HG03139 (cell line): ENCODE results near the gene SORL1.

Experiments
- ATAC-seq: cut with Tn5 transposase; IDR thresholded peaks from one replicate; pipeline ENCODE4 v1.9.1; 2021; ENCODE audit not compliant: unreplicated experiment

Gene SORL1

DNA sequence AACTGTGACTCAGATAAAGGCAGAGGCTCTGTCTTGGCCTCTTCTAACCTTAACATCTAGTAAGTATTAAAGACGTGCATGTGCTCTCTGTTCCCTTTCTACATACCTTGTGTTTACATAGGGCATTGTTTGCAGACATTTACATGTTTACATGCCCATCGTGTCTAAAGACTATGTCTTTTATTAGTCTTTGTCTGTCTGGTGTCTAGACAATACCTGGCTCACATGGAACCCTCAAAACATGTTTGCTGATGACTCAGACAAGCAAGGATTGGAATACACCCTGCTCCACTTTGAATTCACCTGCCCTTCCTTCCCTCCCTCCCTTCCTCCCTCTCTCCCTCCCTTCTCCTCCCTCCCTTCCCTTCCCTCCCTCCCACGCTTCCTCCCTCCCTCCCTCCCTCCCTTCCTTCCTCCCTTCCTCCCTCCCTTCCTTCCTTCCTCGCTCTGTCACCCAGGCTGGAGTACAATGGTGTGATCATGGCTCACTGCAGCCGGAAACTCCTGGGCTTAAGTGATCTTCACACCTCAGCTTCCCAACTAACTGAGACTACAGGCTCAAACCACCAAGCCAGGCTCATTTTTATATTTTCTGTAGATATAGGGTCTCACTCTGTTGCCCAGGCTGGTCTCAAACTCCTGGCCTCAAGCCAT, 24.4 kb downstream of the SORL1 start:
- no peak for ATAC-seq

DNA sequence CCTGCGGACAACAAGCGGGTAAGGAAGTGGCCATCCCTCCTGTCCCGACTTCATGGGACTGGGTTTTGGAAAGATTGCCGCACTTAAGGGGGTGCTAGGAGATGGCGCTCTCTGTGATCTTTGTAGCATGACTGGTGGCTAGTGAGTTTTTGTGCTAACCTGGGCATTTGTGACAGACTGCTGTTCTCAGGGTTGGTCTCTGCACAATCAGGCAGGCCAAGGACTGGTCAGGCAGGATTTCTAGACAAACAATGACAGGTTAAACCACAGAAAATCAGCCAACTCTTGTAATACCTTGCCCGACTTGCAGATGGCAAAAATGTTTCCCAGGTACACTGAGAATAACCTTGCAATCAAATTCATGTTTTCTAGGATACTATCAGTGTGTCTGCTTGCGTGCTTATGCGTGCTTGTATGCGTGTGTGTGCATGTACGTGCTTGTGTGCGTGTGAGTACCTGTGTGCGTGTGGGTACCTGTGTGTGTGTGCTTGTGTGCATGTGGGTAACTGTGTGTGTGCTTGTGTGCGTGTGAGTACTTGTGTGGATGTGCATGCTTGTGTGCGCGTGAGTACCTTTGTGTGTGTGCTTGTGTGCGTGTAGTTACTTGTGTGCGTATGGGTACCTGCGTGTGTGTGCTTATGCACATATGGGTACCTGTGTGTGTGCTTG, 26.2 kb downstream of the SORL1 start:
- ATAC-seq, result no peak

DNA sequence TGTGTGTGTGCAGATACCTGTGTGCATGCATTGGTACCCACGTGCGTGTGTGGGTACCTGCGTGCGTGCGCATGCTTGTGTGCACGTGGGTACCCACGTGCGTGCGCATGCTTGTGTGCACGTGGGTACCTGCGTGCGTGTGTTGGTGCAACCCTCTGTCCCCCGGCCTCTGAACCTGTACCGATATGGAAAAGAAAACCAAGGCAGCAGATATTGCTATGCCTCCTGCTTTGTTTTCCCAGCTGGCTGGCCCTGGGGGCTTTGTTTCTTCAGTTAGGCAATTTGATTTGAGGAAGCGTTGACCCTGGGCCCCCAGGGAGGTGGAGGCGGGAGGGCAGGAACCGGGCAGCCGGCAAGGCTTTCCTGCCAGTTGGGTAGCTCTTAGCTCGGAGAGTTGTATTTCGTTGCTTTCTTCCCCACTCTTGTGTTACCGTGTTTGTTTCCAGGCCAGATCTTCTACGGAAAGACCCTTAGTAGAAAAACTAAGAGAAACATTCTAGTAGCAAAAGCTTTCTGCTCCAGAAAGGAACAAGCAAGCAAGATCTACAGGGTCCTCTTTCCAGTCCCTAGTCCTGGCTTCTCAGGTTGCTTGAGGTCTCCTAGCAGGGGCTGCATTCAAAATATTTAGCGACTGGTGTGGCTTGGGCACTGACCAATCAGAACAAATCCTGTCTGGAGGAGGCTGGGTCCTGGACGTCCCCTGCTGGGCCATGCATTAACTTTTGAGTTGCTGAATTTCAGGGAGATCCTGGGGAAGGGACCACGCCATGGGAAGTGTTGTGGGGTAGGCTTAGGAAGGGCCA, 27.0 kb downstream of the SORL1 start:
- no peak for ATAC-seq

DNA sequence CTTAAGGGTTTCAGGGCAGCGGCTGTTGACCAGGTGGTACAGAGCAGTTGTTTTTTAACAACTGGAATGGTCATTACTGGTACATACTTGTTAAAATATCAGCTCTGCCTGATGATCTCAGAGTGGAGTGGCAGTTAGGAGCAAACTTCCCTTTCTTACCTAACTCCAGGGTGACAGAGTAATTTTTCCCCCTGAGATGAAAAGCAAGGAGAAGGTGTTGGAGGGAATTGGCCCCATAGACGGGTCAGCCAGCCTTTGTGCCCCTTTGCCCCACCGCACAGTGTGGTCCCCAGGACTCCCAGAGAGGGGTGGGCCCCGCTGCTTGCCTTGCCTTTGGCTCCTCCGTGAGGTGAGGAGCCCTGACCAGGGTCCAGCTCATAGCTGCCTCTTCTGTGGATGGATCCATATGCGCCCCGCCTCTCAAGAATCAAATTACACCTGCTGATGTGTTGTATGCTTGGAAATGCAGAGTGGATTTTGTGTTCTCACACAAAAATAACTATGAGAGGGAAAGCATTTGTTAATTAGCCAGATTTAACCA, 27.7 kb downstream of the SORL1 start:
- ATAC-seq, result no peak

DNA sequence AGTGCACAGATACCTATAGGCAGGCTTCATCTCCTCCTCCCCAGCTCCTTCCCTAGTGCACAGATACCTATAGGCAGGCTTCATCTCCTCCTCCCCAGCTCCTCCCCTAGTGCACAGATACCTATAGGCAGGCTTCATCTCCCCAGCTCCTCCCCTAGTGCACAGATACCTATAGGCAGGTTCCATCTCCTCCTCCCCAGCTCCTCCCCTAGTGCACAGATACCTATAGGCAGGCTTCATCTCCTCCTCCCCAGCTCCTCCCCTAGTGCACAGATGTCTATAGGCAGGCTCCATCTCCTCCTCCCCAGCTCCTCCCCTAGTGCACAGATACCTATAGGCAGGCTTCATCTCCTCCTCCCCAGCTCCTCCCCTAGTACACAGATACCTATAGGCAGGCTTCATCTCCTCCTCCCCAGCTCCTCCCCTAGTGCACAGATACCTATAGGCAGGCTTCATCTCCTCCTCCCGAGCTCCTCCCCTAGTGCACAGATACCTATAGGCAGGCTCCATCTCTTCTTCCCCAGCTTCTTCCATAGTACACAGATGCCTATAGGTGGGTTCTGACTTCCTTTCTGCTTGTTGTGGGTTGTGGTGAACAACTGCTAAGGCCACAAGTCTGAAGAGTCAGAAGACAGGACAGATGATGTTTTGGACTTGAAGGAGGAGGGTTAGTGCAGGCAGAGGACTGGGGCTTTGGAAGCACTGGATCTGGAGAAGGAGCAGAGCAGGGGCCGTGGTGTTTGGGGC, 29.5 kb downstream of the SORL1 start:
- peak; percentile 61 for ATAC-seq

DNA sequence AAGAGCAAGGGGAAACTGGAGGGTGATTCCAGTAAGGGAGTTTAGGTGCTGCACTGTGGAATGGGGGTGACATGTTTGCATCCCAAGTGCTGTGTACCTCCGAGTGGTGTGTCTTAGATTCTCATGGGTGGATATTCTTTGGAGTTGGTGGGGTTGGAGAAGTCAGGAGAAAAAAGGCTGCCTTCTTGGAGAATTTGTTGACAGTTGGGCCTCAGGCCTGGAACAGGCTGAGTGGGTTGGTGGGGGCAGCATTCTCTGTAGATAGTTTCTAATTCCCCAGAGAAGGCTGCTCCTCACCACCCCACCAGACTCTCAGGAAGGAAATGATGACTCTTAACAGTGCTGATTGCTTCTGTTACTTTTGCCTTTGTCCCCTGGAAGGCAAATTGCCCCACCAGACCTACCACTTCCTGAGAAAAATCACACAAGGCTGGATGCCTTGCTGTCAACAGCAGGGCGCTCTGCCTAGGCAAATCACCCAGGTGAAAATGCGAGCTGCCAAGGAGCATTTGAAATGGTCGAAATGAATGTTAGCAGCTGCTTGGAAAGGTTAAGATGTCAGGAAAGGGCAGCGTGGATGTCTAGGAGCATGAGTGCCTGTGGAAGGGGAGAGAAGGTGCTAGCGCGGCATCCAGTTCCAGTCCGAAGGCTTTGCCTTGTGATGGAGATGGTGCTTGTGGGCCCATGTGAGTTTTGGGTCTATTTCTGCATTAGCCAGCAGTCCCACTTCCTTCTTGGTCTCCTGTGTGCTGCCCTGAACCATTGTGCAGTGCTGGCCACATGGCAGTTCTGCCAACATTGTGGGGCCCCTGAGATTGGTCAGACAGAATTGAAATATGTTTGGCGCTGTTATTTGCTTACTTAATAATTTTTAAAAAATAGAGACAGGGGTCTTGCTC, 30.4 kb downstream of the SORL1 start:
- ATAC-seq, result peak; percentile 82

DNA sequence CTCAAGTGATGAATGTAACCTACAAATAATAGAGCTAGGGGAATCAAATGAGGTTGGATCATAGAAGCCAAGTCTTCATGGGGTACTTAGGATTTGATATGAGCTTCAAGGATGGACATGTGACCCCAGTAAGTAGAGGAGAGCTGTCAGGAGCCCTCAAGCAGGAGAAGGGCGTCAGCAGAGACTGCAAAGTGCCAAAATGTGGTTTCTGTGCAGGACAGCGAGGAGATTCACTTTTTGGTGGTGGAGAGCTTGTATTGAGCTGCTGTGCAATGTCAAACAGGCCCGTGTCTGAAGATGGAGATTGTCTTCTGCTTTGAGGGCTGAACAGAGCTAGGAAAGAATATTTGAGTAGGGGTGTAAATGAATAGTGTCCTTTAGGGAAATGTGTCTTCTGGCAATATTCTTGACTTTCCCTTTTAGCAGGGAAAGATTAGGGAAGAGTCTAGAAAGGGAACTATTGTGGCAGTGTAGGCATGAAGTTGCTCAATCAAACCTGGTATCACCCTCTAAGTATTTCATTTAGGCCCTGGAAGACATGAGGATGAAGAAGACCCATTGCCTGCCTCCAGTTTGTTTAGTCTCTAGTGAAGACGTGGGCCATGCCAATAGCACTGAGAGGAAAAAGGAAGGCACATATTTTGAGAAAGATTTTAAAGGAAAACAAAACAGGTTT, 31.8 kb downstream of the SORL1 start:
- ATAC-seq, result no peak

DNA sequence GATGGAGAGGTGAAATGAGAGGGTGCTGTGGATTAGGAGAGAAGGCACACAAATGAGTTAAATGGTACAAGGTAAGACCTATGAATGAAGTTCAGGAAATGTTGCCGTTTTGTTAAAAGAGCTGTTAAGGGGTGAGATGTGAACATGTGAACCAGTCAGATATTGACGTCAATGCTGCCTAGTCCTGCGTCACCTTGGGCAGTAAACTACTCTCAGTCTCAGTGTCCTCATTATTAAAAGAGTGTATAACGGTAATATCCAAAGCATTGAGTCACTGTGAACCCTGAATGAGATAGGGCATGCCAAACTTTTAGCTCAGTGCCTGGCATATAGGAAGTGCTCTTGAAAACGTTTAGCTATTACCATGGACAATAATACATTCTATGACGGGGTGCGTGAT, 33.1 kb downstream of the SORL1 start:
- no peak for ATAC-seq

DNA sequence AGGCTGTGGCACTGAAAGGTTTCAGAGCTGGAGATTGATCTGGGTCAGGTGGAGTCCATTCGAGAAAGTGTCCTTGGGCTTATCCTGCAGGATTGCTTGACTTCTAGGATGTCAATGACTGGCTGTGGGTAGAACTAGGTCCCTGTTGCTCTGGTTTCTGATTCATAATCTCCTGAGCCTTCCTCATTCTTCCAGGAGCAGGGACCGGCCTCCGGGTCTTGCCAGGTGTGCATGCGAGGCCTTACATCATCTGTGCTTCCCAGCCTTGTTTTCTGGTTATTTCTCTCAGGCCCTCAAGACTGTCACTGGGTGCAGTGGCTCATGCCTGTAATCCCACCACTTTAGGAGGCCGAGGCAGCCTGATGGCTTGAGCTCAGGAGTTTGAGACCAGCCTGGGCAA, 33.9 kb downstream of the SORL1 start:
- ATAC-seq, result no peak

DNA sequence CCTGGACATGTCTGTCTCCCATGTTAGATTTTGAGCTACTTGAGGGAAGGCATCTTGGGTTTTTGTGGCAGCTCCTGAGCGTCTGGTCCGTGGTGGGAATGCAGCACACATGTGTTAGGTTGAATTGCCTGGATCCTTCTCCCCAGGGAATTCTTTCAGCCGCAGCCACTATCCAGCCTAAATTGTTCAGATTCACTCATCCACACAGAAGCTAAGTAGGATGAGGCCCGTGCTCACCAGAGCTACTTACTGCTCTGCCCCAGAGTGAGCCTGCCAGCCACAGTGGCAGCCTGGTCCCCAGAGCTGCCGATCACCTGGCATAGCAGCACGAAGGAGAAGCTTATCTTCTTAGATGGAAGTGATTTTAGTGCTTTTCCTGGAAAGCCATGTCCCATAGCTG, 35.1 kb downstream of the SORL1 start:
- ATAC-seq, result no peak

DNA sequence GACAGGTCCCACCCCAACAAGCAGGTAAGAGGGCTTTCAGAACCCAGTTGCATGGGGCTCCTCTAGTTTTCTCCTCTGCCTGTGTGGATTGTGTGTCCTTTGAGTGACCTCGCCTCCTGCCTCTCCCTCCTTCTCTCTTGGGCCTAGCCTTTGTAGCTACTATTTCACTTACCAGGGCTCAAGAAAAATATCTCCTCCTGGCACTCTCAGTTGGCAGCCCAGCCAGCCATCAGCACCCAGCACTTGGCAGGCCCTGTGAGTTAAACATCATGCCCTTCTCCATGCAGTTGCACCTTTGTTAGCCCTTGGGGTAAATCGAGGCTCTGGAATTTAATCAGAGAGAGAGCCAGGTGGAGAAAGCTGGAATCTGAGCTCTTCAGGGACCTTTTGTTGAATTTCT, 36.1 kb downstream of the SORL1 start:
- no peak for ATAC-seq

DNA sequence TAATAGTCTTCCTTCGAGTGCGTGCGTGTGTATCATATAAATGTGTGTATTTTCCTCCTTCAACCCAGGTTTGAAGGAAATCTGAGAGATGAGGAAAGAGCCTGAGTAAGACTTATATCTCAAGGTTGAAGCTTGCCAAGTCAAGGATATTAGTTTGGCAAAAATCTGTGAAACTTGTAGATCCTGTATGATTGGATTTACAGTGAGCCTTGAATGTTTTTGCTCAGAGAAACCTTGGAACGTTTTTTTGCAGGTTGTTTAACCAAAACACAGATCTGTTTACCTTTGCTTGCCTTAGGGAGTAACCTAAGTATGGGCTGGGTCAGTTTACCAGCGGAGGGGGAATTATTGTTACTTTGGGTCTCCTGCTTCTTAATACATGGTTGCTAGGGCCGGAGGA, 36.5 kb downstream of the SORL1 start:
- ATAC-seq, result no peak

DNA sequence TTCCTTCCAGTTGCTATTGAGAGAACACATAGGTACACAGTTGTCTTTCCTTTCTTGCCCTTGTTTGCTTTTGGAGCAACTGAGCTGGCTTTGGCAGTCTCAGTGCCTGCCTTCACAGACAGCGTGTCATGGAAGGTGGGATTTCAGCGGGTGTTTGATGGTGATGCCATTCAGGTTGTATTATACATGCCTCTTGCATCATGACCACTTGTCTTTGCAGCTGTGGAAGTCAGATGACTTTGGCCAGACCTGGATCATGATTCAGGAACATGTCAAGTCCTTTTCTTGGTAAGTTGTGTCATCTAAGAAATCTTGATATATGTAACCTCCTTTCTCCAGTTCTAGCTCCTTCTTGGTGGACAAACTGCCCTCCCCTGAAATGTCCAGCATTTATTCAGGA, 37.7 kb downstream of the SORL1 start:
- ATAC-seq, result no peak

DNA sequence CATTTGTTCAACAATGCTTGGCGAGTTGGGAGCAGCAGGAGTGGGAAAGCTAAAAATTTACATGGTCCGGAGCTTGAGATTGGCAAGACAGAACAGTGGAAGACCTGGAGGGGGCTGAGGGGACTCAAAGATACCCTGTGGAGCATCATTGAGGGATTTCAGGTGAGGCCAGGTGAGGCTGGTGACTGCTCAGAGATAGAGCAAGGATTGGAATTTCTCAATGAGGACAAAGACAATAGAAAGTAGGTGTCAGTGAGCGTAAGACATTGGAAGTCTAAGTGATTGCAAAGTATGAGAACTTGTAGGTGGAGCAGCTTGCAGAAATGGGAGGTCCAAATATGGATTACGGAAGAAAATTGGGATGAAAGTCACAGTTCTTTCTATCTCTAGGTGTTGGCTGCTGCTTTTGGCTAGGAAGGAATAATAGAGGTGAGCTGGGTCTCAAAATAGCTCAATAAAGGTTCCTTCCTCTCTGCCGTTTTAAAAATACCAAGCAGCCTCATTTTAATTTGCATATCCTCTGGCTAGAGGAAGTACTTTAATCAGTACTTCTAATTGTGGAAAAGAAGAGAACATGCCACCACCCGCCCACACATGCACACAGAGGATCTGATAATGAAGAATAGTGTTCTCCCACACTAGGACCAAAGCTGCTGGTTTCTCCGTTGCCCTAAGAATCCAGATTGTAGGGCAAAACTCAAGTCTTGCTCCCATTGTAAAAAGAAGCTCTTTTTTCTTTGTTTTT, 42.4 kb downstream of the SORL1 start:
- peak; percentile 73 for ATAC-seq

DNA sequence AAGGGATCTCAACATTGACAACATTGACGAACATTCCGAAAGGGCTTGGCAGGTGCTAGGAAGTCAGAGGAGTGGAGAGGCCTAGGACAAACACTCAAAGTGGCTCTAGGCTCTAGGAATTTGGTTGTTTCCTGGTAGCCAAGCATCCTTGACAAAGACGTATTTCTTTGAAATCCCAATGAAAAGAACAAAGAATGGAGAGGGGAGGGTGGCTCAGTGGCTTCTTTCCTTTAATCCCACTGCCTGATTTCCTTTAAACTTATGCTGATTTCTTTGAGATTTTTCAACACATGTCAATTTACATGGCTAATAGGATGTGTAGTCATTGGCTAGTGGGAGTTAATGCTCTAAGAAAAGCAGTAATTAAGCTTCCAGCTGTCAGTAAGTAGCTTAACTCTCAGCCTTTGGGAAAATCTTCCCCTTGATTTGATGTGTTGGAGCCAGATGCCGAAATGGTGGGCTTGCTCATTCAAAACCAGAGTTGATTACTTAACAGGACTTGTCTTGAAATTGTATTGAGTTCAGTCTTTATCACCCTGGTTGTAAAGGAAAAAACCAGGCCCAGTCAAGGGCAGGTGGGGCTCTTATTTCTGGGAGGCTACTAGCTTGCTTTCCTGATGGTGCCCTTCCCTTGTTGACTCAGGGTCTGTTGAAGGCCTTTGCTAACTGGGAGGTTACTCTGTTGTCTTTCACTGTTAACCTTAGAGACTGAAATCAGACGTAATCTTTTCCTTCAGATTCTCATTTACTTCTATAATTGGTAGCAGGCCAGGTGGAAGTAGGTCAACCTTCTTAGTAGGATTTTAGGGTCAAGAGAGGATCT, 45.3 kb downstream of the SORL1 start:
- no peak for ATAC-seq

DNA sequence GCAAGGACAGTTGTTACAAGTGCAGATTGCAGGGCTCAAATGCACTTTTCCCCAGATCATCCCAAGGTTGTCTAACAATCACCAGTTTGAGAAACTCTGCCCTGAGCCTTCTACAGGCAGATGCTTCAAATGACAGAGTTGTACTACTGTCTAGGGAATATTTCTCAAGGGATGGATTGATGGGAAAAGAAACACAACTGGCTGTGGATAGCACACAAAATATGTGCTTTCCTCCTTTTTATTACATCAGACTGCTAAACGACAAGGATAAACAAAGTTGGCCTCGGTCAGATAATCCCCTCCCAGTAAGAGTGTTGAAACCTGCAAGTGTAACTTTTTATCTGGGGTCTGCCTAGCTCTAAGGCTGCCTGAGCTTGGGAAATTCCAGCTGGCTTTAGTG, 47.3 kb downstream of the SORL1 start:
- ATAC-seq, result no peak

DNA sequence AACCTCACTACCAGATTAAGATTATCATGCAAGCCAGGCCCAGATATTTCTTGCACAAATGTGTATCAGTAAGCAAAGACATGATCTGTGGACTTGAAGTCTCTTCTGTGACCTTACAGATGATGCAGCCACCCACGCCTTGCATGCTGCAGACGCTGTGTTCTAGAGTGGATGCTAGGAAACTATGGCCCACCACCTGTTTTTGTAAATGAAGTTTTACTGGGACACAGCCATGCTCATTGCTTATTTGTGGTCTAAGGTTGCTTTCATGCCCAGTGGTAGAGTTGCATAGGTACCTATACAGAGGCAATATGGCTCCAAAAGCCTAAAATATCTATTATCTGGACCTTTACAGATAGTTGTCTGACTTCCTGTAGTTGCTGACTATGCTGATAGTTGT, 48.2 kb downstream of the SORL1 start:
- no peak for ATAC-seq

DNA sequence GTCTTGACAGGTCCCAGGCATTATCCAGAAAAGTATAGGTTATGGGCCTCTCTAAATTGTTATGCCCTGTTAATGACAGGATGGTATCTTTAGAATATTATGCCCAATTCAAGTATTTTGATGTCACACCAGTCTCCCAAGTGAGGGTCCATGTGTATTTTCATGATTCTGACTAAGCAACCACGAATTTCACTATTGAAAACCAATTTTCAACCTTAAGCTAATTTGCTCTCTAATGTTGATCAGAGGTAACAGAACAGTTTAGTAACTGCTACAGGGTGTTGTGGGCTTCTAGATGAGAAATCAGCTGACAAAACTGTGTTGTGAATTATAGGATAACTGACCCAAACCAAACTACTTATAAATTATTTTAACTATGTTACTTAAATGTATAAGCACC, 48.6 kb downstream of the SORL1 start:
- ATAC-seq, result no peak
